ENCODE results near the gene HVCN1.

HVCN1 gene

GRCh38 chr12:110669193-110669502 lies 19.8 kb downstream of the HVCN1 start:
- no peak overlapping the region for H2BK5ac ChIP-seq (ENCODE audit: low read length)
- H3K18ac ChIP-seq (ENCODE audit: low read length): no peak overlapping the region
- H3K56ac ChIP-seq (ENCODE audit: low read length): no peak overlapping the region
- no peak overlapping the region for H3K4me2 ChIP-seq (ENCODE audit: low read length)
- no peaks in the 10 kb centered on the region for H3K4me1 ChIP-seq (ENCODE audit: control insufficient read depth, low read depth, low read length)
- no peaks in the 10 kb centered on the region for H3K36me3 ChIP-seq (ENCODE audit: control insufficient read depth, insufficient read depth, low read length)
- DNase-seq: no peak
- no peak overlapping the region for H3K4ac ChIP-seq (ENCODE audit: low read depth, low read length)
- no peak overlapping the region for H3K9ac ChIP-seq (ENCODE audit: low read length)
- H4K8ac ChIP-seq (ENCODE audit: low read depth, low read length): no peak overlapping the region
- no CpG with 5 or more reads among the region's 5 CpGs for WGBS (ENCODE audit: extremely low coverage, insufficient coverage, low lambda C conversion rate)
- H3K23ac ChIP-seq (ENCODE audit: low read length): no peak overlapping the region
- no peak overlapping the region for H3K4me3 ChIP-seq (ENCODE audit: low read length)
- H4K5ac ChIP-seq (ENCODE audit: low read length): no peak overlapping the region
- no peak overlapping the region for H2AK5ac ChIP-seq (ENCODE audit: low read length)
- no peaks in the 10 kb centered on the region for H3K27me3 ChIP-seq (ENCODE audit: insufficient read depth, low read length, poor library complexity)
- no peaks in the 10 kb centered on the region for H3K79me2 ChIP-seq (ENCODE audit: control insufficient read depth, insufficient read depth, low read length)
- H3K79me1 ChIP-seq (ENCODE audit: low read length): no peaks in the 10 kb centered on the region
- no peak overlapping the region for H2BK120ac ChIP-seq (ENCODE audit: low read depth, low read length)
- H3K27ac ChIP-seq (ENCODE audit: low read depth, low read length): no peak overlapping the region
- H2BK15ac ChIP-seq (replicated peaks; ENCODE audit: low read depth): no peak overlapping the region

- Histone ChIP-seq H3K4ac (ENCODE audit: low read depth, low read length) (no peak overlapping the region), H3K36me3 (ENCODE audit: control insufficient read depth, insufficient read depth, low read length) (no peaks in the 10 kb centered on the region), H3K27me3 (ENCODE audit: insufficient read depth, low read length, poor library complexity) (no peaks in the 10 kb centered on the region), H2BK15ac (replicated peaks; ENCODE audit: low read depth) (no peak overlapping the region), H3K4me1 (ENCODE audit: control insufficient read depth, low read depth, low read length) (no peaks in the 10 kb centered on the region), H2BK120ac (ENCODE audit: low read depth, low read length) (no peak overlapping the region), H3K56ac (ENCODE audit: low read length) (no peak overlapping the region), H4K5ac (ENCODE audit: low read length) (no peak overlapping the region), H3K4me3 (ENCODE audit: low read length) (no peak overlapping the region), H3K18ac (ENCODE audit: low read length) (no peak overlapping the region), H3K79me2 (ENCODE audit: control insufficient read depth, insufficient read depth, low read length) (no peaks in the 10 kb centered on the region), H2BK5ac (ENCODE audit: low read length) (no peak overlapping the region), H4K8ac (ENCODE audit: low read depth, low read length) (no peak overlapping the region), H3K79me1 (ENCODE audit: low read length) (no peaks in the 10 kb centered on the region), H3K9ac (ENCODE audit: low read length) (no peak overlapping the region), H3K23ac (ENCODE audit: low read length) (no peak overlapping the region), H2AK5ac (ENCODE audit: low read length) (no peak overlapping the region), H3K27ac (ENCODE audit: low read depth, low read length) (no peak overlapping the region), H3K4me2 (ENCODE audit: low read length) (no peak overlapping the region)
- WGBS (ENCODE audit: extremely low coverage, insufficient coverage, low lambda C conversion rate): no CpG with 5 or more reads among the region's 12 CpGs
- DNase-seq: no peak
Observed at GRCh38 chr12:110668480-110669192, 20.3 kb downstream of the HVCN1 start.

- H3K79me2 ChIP-seq (ENCODE audit: control insufficient read depth, insufficient read depth, low read length): no peaks in the 10 kb centered on the region
- no peak overlapping the region for H2BK120ac ChIP-seq (ENCODE audit: low read depth, low read length)
- no peak for DNase-seq
- H3K4ac ChIP-seq (ENCODE audit: low read depth, low read length): no peak overlapping the region
- no peak overlapping the region for H4K8ac ChIP-seq (ENCODE audit: low read depth, low read length)
- H4K5ac ChIP-seq (ENCODE audit: low read length): no peak overlapping the region
- no peak overlapping the region for H3K9ac ChIP-seq (ENCODE audit: low read length)
- no peak overlapping the region for H3K56ac ChIP-seq (ENCODE audit: low read length)
- no peaks in the 10 kb centered on the region for H3K36me3 ChIP-seq (ENCODE audit: control insufficient read depth, insufficient read depth, low read length)
- H3K27ac ChIP-seq (ENCODE audit: low read depth, low read length): no peak overlapping the region
- WGBS (ENCODE audit: extremely low coverage, insufficient coverage, low lambda C conversion rate): no CpG with 5 or more reads among the region's 3 CpGs
- H3K27me3 ChIP-seq (ENCODE audit: insufficient read depth, low read length, poor library complexity): no peaks in the 10 kb centered on the region
- H3K79me1 ChIP-seq (ENCODE audit: low read length): no peaks in the 10 kb centered on the region
- no peak overlapping the region for H3K4me3 ChIP-seq (ENCODE audit: low read length)
- no peak overlapping the region for H3K23ac ChIP-seq (ENCODE audit: low read length)
- H2BK5ac ChIP-seq (ENCODE audit: low read length): no peak overlapping the region
- H3K18ac ChIP-seq (ENCODE audit: low read length): no peak overlapping the region
- H3K4me1 ChIP-seq (ENCODE audit: control insufficient read depth, low read depth, low read length): no peaks in the 10 kb centered on the region
- H3K4me2 ChIP-seq (ENCODE audit: low read length): no peak overlapping the region
- no peak overlapping the region for H2AK5ac ChIP-seq (ENCODE audit: low read length)
- no peak overlapping the region for H2BK15ac ChIP-seq (replicated peaks; ENCODE audit: low read depth)
Observed at GRCh38 chr12:110667671-110668070, 21.2 kb downstream of the HVCN1 start.

- Histone ChIP-seq H3K36me3 (ENCODE audit: control insufficient read depth, insufficient read depth, low read length) (no peaks in the 10 kb centered on the region), H3K9ac (ENCODE audit: low read length) (no peak overlapping the region), H2BK120ac (ENCODE audit: low read depth, low read length) (no peak overlapping the region), H2BK15ac (replicated peaks; ENCODE audit: low read depth) (no peak overlapping the region), H3K18ac (ENCODE audit: low read length) (no peak overlapping the region), H3K27me3 (ENCODE audit: insufficient read depth, low read length, poor library complexity) (no peaks in the 10 kb centered on the region), H3K56ac (ENCODE audit: low read length) (no peak overlapping the region), H3K79me1 (ENCODE audit: low read length) (no peaks in the 10 kb centered on the region), H3K4me2 (ENCODE audit: low read length) (no peak overlapping the region), H2BK5ac (ENCODE audit: low read length) (no peak overlapping the region), H3K79me2 (ENCODE audit: control insufficient read depth, insufficient read depth, low read length) (no peaks in the 10 kb centered on the region), H3K4ac (ENCODE audit: low read depth, low read length) (no peak overlapping the region), H3K4me1 (ENCODE audit: control insufficient read depth, low read depth, low read length) (no peaks in the 10 kb centered on the region), H4K5ac (ENCODE audit: low read length) (no peak overlapping the region), H4K8ac (ENCODE audit: low read depth, low read length) (no peak overlapping the region), H3K23ac (ENCODE audit: low read length) (no peak overlapping the region), H3K4me3 (ENCODE audit: low read length) (no peak overlapping the region), H2AK5ac (ENCODE audit: low read length) (no peak overlapping the region), H3K27ac (ENCODE audit: low read depth, low read length) (no peak overlapping the region)
- no peak for DNase-seq
- WGBS (ENCODE audit: extremely low coverage, insufficient coverage, low lambda C conversion rate): no CpG with 5 or more reads among the region's 6 CpGs
Observed at GRCh38 chr12:110666892-110667291, 22.0 kb downstream of the HVCN1 start.

- Histone ChIP-seq H3K23ac (ENCODE audit: low read length) (no peak overlapping the region), H2BK15ac (replicated peaks; ENCODE audit: low read depth) (no peak overlapping the region), H3K27ac (ENCODE audit: low read depth, low read length) (no peak overlapping the region), H2BK5ac (ENCODE audit: low read length) (no peak overlapping the region), H3K4me3 (ENCODE audit: low read length) (no peak overlapping the region), H3K9ac (ENCODE audit: low read length) (no peak overlapping the region), H3K4me1 (ENCODE audit: control insufficient read depth, low read depth, low read length) (no peaks in the 10 kb centered on the region), H2AK5ac (ENCODE audit: low read length) (no peak overlapping the region), H3K56ac (ENCODE audit: low read length) (no peak overlapping the region), H3K79me1 (ENCODE audit: low read length) (no peaks in the 10 kb centered on the region), H3K27me3 (ENCODE audit: insufficient read depth, low read length, poor library complexity) (no peaks in the 10 kb centered on the region), H3K36me3 (ENCODE audit: control insufficient read depth, insufficient read depth, low read length) (no peaks in the 10 kb centered on the region), H3K18ac (ENCODE audit: low read length) (no peak overlapping the region), H2BK120ac (ENCODE audit: low read depth, low read length) (no peak overlapping the region), H4K8ac (ENCODE audit: low read depth, low read length) (no peak overlapping the region), H4K5ac (ENCODE audit: low read length) (no peak overlapping the region), H3K79me2 (ENCODE audit: control insufficient read depth, insufficient read depth, low read length) (no peaks in the 10 kb centered on the region), H3K4me2 (ENCODE audit: low read length) (no peak overlapping the region), H3K4ac (ENCODE audit: low read depth, low read length) (no peak overlapping the region)
- DNase-seq: no peak
- no CpG with 5 or more reads among the region's 23 CpGs for WGBS (ENCODE audit: extremely low coverage, insufficient coverage, low lambda C conversion rate)
Observed at GRCh38 chr12:110661337-110661972, 27.5 kb downstream of the HVCN1 start.

- H3K79me1 ChIP-seq (ENCODE audit: low read length): no peaks in the 10 kb centered on the region
- H3K4me2 ChIP-seq (ENCODE audit: low read length): no peak overlapping the region
- H4K5ac ChIP-seq (ENCODE audit: low read length): no peak overlapping the region
- no peak overlapping the region for H3K18ac ChIP-seq (ENCODE audit: low read length)
- H2AK5ac ChIP-seq (ENCODE audit: low read length): no peak overlapping the region
- H3K36me3 ChIP-seq (ENCODE audit: control insufficient read depth, insufficient read depth, low read length): no peaks in the 10 kb centered on the region
- H3K79me2 ChIP-seq (ENCODE audit: control insufficient read depth, insufficient read depth, low read length): no peaks in the 10 kb centered on the region
- WGBS (ENCODE audit: extremely low coverage, insufficient coverage, low lambda C conversion rate): no CpG with 5 or more reads among the region's 3 CpGs
- H3K27ac ChIP-seq (ENCODE audit: low read depth, low read length): no peak overlapping the region
- H3K27me3 ChIP-seq (ENCODE audit: insufficient read depth, low read length, poor library complexity): no peaks in the 10 kb centered on the region
- H3K23ac ChIP-seq (ENCODE audit: low read length): no peak overlapping the region
- H2BK15ac ChIP-seq (replicated peaks; ENCODE audit: low read depth): no peak overlapping the region
- no peak overlapping the region for H3K56ac ChIP-seq (ENCODE audit: low read length)
- no peak overlapping the region for H3K4me3 ChIP-seq (ENCODE audit: low read length)
- no peak for DNase-seq
- H2BK120ac ChIP-seq (ENCODE audit: low read depth, low read length): no peak overlapping the region
- H3K4me1 ChIP-seq (ENCODE audit: control insufficient read depth, low read depth, low read length): no peaks in the 10 kb centered on the region
- no peak overlapping the region for H2BK5ac ChIP-seq (ENCODE audit: low read length)
- H3K4ac ChIP-seq (ENCODE audit: low read depth, low read length): no peak overlapping the region
- H4K8ac ChIP-seq (ENCODE audit: low read depth, low read length): no peak overlapping the region
- H3K9ac ChIP-seq (ENCODE audit: low read length): no peak overlapping the region
Observed at GRCh38 chr12:110658878-110659277, 30.0 kb downstream of the HVCN1 start.

All from mesendoderm (in vitro differentiated cells).